SKM-1 treated with dmso at 0.1 percent for 144 hours (cell line): ENCODE results near the gene PCDH17.

Experiments used
- DNase-seq: peaks from one replicate; lab custom pipeline; 2025; ENCODE audit not compliant: unreplicated experiment; lab: John Stamatoyannopoulos, UW

PCDH17 gene

GRCh38 chr13:57635541-57636085 lies 4.1 kb downstream of the PCDH17 start:
- DNase-seq, result no peak

- no peak for DNase-seq
These were observed 5.3 kb downstream of the PCDH17 start for GRCh38 chr13:57636816-57637215.

GRCh38 chr13:57637515-57637914 lies 6.0 kb downstream of the PCDH17 start:
- no peak for DNase-seq

- DNase-seq, result no peak
These were observed 6.8 kb downstream of the PCDH17 start for GRCh38 chr13:57638186-57638890.

GRCh38 chr13:57640607-57641006 lies 9.1 kb downstream of the PCDH17 start:
- DNase-seq, result peak; percentile 60

GRCh38 chr13:57641051-57641450 lies 9.5 kb downstream of the PCDH17 start:
- DNase-seq, result no peak

- DNase-seq, result no peak
These were observed 12.6 kb downstream of the PCDH17 start for GRCh38 chr13:57644106-57644505.

GRCh38 chr13:57653229-57653989 lies 21.9 kb downstream of the PCDH17 start:
- no peak for DNase-seq

GRCh38 chr13:57665481-57665880 lies 33.9 kb downstream of the PCDH17 start:
- DNase-seq, result no peak

GRCh38 chr13:57666131-57666953 lies 34.8 kb downstream of the PCDH17 start:
- DNase-seq, result no peak

- DNase-seq, result no peak
These were observed 40.6 kb downstream of the PCDH17 start for GRCh38 chr13:57672168-57672567.

- no peak for DNase-seq
These were observed 41.7 kb downstream of the PCDH17 start for GRCh38 chr13:57673197-57673596.

GRCh38 chr13:57675526-57675925 lies 44.0 kb downstream of the PCDH17 start:
- DNase-seq, result no peak

- no peak for DNase-seq
These were observed 49.1 kb downstream of the PCDH17 start for GRCh38 chr13:57680609-57681008.

- no peak for DNase-seq
These were observed 50.7 kb downstream of the PCDH17 start for GRCh38 chr13:57682128-57682716.

- no peak for DNase-seq
These were observed 67.3 kb downstream of the PCDH17 start for GRCh38 chr13:57698851-57699250.

- DNase-seq, result no peak
These were observed 72.5 kb downstream of the PCDH17 start for GRCh38 chr13:57704031-57704430.

GRCh38 chr13:57716295-57716694 lies 84.8 kb downstream of the PCDH17 start:
- DNase-seq, result no peak

- DNase-seq, result no peak
These were observed 93.1 kb downstream of the PCDH17 start for GRCh38 chr13:57724486-57725272.

GRCh38 chr13:57725480-57725879 lies 93.9 kb downstream of the PCDH17 start:
- no peak for DNase-seq
